H54 (cell line): ENCODE results near the gene ADRA1B.

ENCODE experiments used
- DNase-seq: peaks from one replicate; pipeline ENCODE4 v3.0.0; 2011; ENCODE audit warnings: low spot score, mixed read lengths; ENCODE audit not compliant: insufficient read length
- FAIRE-seq: peaks from 3 replicates; lab custom pipeline; 2011; peaks lifted over from hg19 to GRCh38; lab: Jason Lieb, UNC
- POLR2A ChIP-seq: IDR thresholded peaks from 2 replicates; pipeline ENCODE4 v1.6.1; 2011; ENCODE audit warnings: low read depth, mild to moderate bottlenecking, low read length

Gene ADRA1B

DNA sequence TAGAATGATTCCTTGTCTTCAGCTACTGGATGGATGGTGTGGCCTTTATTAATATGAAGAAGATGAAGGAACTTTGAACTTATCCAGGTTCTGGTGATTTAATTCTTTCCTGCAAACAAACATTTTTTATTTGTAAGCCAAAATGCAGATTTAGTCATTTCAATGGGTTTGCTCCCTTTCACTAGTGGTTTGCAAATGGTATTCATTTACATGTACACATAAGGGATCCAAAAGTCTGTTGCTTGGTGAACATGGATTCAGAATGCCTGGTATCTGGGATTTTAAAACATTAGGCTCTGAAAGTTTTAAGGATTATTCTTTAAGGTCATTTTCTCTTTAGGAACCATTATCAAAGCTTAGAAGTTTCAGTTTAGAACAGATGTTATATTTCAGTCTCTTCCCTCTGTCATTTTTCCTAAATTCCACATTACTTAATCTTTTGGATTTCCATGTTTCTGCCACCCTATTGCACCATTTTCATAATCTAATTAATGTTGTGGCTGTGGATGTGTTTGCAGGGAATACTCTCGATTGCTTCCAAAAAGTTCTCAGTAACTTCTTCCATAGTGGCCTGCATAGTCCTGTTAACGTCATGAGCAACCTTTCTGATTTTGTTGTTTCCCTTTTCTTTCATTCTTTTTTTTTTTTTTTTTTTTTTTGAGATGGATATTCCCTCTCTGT is 102.8 kb downstream of the ADRA1B start:
- FAIRE-seq (no peak), DNase-seq (no peak)
- no peak for TF ChIP-seq POLR2A

DNA sequence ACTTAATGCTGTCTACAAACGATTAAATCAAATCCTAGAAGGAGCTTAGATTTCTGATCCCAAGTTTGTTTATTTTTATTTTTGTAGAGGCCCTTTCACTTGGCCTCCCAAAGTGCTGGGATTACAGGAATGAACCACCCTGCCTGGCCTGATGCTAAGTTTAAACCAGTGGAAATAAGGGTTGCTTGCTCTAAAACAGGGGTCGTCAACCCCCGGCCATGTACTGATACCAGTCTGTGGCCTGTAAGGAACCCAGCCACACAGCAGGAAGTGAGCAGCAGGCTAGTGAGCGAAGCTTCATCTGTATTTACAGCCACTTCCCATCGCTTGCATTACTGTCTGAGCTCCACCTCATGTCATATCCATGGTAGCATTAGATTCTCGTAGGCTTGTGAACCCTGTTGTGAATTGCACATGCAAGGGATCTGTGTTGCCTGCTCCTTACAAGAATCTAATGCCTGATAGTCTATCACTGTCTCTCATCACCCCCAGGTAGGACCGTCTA is 104.0 kb downstream of the ADRA1B start:
- no peak for TF ChIP-seq POLR2A
- FAIRE-seq (no peak), DNase-seq (no peak)

DNA sequence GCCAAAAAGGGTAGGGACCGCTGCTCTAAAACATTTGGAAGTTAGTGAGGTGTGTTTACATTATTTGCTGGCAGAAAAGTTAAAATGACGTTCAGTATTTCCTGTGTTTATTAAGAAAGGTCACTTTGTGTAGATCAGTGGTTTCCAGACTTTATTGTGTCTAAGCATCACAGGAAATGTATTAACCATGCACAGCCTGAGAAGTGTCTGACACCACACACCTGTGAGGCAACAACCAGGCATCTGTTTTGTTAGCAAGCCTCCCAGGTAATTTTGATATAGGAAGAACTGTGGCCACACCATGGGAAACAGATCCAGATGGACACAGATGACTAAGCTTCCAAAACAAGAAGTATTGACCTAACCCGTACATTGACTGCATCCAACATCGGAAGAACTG is 104.7 kb downstream of the ADRA1B start:
- TF ChIP-seq POLR2A, result no peak
- FAIRE-seq, result no peak
- no peak for DNase-seq

DNA sequence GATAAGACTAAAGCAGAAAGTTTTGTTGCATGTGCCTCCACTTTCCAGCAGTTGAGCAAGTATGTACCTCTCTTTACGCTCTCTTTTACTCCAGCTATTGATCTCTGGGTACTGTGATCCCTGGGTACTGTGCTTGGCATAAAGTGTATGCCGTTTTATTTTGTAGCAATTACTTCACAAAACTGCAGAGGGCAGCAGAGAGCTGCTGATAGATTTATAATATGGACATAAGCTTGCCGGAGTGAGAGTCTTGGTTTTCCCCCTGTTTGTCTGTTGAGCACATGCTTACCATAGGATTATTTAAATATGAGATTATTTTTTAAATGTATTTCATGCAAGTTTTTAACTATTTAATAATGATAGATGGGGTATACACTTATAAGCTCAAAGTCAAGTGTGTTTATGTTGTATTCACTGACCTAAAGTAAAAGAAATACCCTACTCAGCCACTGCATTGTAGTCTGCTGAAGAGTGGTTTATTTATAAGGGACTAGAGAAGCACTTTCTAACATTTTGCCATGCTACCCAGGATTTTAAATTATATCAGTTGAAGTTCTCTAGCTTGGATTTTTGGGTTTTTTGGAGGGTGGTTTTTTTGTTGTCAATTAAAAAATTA is 105.7 kb downstream of the ADRA1B start:
- TF ChIP-seq POLR2A, result no peak
- FAIRE-seq, result peak; percentile 38

More for the DNA sequence above, 105.7 kb downstream of the ADRA1B start:
- DNase-seq, result peak; percentile 26
